Erythroblast (primary cell): ENCODE data around the gene SGTB.

Experiments
- GATA1 ChIP-seq: IDR thresholded peaks from 2 replicates; pipeline ENCODE4 v1.6.1; 2011; ENCODE audit warnings: low read depth, mild to moderate bottlenecking, control low read depth, low read length, moderate library complexity
- POLR2A ChIP-seq: IDR thresholded peaks from 2 replicates; pipeline ENCODE4 v1.6.1; 2011; ENCODE audit warnings: mild to moderate bottlenecking, low read length

GRCh38 chr5:65771266-65771665, 49.4 kb upstream of the SGTB start:
- no peak for TF ChIP-seq POLR2A
- TF ChIP-seq GATA1, result no peak
